MV-4-11 (cell line): ENCODE data around the gene TMPRSS3.

ENCODE experiments used
- DNase-seq: peaks from one replicate; lab custom pipeline; 2025; lab: John Stamatoyannopoulos, UW

The TMPRSS3 gene

DNA sequence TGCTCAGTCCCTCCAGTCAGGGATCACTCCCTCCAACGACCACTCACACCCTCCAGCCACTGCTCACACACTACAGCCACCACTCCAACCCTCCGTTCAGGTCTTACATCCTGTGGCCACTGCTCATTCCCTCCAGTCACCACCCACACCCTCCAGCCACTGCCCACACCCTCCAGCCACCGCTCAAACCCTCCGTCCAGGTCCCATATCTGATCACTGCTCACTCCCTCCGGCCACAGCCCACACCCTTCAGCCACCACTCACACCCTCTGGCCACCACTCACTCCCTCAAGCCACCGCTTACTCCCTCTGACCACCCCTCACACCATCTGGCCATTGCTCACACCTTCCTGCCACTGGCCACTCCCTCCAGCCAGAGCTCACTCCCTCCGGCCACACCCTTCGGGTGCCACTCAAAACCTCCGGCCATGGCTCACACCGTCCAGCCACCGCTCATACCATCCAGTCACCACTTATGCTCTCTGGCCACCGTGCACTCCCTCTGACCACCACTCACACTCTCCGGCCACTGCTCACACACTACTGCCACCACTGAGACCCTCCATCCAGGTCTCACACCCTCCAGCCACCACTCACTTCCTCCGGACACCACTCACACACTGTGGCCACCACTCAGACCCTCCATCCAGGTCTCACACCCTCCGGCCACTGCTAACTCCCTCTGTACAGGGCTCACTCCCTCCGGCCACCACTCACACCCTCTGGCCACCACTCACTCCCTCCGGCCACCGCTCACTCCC, 24.8 kb downstream of the TMPRSS3 start:
- DNase-seq: no peak

GRCh38 chr21:42369821-42370220, 26.0 kb downstream of the TMPRSS3 start:
- DNase-seq: no peak

GRCh38 chr21:42367367-42368165, 28.3 kb downstream of the TMPRSS3 start:
- no peak for DNase-seq

DNA sequence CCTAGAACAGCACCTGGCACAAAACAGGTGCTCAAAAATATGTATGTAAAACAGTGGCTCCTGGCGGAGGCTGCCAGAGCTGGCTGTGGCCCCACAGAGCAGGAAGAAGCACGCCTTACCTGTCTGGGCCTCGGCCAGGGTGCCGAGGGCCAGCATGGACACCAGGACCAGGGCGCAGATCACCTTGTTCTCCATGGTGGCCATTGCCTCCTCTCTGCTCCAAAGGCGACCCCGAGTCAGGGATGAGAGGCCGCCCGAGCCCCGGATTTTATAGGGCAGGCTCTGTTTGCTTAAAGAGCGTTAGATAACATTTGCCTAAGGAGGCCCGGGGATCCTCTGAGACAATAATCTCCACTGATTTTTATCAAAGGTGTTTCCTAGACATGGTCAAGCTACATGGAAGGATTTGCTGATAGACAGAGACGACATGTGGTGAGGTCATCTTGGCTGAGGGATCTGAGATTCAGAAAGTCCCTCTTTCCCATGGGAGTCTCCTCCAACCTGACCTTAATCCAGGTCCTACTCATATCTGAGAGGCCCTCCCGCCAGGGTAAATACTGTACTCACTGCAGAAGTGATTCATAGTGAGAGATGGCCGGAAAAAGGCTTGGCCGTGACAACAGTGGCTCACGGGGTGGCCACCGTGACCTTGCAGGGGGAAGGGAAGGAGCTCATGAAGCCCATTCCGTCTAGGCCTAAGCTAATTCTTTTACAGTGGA, 29.4 kb downstream of the TMPRSS3 start, which contains the start of gene TFF1:
Gene TFF1 (minus strand): TSS at position 244 of the 719 bp plus-strand sequence. CDS start 40 bp downstream, at position 204.
- DNase-seq: no peak

DNA sequence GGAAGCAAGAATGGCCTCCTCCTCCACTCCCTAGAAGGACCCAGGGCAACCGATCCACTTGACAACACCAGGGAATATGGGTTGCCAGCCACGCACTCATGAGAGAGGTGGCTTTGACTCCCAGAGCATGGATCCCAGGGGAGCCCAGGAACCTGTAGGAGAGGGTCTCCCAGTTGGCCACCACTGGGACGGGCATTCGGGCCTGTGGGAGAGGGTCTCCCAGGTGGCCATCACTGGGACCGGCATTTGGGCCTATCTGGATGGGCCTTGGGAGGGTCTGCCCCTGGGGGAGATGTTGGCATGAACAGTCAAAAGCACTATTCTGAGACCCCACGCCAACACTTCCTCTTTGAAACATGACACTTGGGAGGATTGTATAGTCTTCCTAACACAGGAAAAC, 30.1 kb downstream of the TMPRSS3 start:
- DNase-seq: no peak

DNA sequence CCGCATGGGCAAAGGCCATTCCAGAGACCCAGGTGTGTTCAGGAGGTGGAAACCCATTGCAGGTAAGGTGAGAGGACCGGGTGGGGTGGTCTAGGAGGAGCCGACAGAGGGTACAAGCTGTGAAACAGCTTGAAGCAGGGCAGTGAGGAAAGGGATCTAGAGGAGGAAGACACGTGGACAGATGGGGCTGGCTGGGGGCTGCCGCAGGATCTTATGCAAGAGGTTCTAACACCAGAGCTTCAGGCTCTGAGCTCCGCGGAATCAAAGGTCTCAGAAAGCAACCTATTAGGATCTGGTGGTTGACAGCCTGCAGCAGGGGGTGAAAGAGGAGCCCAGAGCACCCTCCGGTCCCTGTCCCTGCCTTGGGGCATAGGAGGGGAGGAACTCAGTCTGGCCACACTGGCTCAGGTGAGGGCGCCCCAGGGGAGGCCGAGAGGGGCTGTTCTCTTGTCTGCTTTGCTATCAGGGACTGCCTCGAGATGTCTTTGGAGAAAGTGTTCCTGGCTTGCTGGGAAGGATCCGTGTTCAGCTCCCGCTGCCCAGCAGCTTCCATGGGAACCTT, 31.5 kb downstream of the TMPRSS3 start:
- DNase-seq: peak; percentile 75

GRCh38 chr21:42363312-42363711, 32.5 kb downstream of the TMPRSS3 start:
- no peak for DNase-seq

DNA sequence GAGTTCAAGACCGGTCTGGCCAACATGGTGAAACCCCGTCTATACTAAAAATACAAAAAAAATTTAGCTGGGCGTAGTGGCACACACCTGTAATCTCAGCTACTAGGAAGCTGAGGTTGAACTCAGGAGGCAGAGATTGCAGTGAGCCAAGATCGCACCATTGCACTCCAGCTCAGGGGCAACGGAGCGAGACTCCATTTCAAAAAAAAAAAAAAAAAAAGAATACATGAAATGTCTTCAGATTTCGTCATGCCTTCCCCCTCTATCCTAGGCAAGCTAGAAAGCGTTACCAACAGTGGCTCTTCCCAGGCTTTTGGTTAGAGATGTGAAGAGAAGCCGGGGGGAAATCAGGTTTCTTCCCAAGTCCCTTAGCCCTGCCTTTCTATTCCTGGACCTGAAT, 33.2 kb downstream of the TMPRSS3 start:
- no peak for DNase-seq

DNA sequence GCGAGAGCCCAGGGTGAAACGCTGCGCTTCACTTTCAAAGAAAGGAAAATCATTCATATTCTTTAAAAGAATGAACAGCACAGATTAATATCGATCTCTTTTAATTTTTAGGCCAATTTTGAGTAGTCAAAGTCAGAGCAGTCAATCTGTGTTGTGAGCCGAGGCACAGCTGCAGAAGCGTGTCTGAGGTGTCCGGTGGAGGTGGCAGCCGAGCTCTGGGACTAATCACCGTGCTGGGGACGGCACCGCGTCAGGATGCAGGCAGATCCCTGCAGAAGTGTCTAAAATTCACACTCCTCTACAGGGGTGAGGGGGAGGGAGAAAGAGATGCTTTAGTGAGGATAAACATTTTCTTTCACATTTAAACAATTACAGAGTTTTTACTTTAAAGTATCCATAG, 33.7 kb downstream of the TMPRSS3 start:
- no peak for DNase-seq

DNA sequence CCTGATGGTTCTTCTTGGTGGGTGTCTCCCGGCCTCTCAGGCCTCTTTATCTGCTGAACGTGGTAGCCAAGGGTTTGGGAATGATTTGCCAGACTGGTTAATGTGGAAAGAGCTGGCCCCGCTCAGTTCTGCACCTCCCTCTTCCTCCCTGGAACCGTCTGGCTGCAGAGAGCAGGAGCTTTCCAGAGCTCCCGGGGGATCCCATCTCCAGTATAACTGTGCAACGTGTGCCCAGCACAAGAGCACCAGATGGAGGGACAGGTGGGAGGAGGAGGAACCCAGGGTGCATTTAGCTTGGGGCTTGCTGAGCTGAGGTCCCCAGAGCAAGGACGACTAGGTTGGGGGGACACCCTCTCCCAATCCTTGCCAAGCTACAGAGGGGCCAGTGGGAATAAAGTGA, 34.6 kb downstream of the TMPRSS3 start:
- DNase-seq: no peak

DNA sequence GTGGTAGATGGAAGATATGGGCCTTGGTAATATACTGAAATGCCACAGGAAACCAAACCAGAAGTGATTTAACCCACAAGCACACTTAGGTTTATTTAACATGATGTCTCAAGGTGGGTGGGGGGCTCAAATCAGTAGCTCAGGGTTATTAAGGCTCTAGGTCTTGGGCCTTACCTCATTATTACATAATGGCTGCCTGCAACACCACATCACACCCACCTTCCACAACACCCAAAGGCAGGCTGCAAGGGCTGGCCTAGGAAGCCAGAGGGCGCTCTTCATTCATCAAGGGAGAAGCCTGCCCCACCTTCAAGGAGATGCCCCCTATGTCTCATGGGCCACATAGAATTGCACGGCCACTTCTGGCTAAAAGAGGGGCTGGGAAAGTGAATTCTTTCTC, 35.5 kb downstream of the TMPRSS3 start:
- DNase-seq: no peak

DNA sequence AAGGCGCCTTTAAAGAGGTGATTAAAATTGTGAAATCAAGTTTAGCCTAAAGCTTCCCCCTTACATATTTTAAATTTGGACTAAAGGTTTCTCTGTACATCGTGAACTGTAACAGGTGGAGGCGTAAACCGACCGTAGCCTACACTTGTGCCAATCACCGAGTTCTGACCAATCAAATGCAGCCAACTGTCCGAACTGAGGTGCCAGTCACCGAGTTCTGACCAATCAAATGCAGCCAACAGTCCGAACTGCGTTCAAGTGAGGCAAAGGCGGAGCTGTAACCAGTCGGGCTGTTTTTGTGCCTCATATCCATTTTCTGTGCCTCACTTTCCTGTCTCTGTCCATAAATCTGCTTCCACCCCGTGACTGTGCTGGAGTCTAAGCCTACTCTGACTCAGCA, 36.9 kb downstream of the TMPRSS3 start:
- no peak for DNase-seq

DNA sequence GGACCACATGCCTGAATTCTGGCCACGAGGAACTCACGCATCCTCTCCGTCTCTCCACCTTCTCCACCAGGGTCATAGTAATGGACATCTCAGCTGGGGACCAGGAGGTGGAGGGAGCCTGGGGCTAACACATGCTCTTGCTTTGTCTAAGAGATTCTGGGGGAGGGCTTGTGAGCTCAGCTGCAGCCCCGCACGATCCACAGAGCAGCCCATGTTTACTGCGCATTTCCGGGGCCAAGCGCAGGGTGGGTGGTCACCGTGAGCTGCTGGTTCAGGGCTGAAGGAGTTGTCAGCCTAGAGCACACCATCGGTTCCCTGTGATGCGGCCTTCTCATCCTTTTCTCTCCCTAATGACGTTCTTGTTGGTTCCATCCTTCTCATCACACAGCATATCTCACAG, 37.6 kb downstream of the TMPRSS3 start:
- no peak for DNase-seq

GRCh38 chr21:42357307-42357706, 38.5 kb downstream of the TMPRSS3 start:
- DNase-seq: no peak

- DNase-seq: no peak
Observed at GRCh38 chr21:42356650-42357049, 39.2 kb downstream of the TMPRSS3 start.

- no peak for DNase-seq
Observed at GRCh38 chr21:42356046-42356445, 39.8 kb downstream of the TMPRSS3 start.

DNA sequence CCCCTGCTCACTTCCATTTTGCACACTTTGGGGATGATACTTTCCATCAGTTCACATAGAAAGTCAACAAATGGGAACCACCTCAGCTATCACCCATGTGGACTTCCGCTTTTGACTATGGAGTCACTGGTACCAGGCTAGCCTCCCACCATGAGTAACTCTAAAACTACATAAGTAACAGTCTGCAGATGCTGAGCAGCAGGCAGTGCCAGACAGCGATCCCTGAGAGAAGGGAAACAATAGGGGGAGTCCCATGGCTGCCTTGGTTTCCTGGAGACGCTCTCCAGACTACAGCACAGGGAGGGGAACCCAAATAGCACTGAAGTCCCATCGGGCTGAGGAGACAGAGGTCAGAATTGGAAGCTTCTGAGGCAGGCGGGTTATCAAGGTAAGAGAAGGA, 42.2 kb downstream of the TMPRSS3 start:
- DNase-seq: peak; percentile 66

- no peak for DNase-seq
Observed at GRCh38 chr21:42352441-42353095, 43.3 kb downstream of the TMPRSS3 start.

DNA sequence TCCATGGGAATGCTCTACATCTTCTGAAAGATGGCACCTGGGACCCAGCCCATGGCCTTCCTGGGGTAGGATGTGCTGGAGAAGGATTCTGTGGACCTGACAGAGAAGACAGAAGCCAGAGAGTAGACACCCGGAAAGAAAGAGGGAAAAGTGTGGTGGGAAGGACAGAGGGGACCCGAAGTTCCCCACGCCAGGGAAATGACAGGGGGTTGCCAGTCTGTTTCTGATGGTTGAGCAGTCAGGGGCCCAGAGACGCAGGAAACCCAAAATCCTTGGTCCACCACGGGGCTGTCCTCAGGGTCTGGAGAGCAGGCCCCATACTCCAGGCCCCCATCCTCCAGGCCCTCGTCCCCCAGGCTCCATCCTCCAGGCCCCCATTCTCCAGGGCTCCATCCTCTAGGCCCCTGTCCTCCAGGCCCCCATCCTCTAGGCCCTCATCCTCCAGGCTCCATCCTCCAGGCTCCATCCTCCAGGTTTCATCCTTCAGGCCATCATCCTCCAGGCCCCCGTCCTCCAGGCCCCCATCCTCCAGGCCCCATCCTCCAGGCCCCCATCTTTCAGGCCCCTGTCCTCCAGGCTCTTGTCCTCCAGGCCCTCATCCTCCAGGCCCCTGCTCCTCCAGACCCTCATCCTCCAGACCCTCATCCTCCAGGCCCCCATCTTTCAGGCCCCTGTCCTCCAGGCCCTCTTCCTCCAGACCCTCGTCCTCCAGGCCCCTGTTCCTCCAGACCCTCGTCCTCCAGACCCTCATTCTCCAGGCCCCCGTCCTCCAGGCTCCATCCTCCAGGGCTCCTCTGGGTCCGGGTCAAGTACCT, 44.0 kb downstream of the TMPRSS3 start:
- no peak for DNase-seq

DNA sequence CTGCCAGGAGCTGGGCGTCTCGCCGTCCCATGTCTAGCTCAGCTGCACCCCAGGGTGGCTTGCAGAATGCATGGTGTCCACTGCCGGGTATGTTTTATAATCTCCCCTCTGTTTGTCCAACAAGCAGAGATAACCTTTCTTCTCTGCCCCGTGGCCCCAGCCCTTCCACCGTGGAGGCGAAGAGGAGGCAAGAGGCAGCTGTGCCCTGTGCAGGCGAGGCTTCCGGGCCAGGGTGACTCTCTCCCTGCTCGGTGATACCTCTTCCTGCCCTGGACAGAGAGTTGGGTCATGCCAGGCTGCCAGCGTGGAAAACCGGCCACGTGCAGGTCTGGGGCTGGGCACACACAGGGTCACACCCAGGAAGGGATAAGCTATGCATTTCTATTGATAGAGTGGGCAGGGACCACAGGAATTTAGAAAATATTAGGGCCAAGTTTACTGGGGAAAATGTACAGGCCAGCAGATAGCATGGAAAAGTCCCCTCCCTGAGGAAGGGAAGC, 44.9 kb downstream of the TMPRSS3 start, which contains the start of gene TFF2:
Gene TFF2 (minus strand): TSS at position 68 of the 500 bp plus-strand sequence. CDS start 37 bp downstream, at position 31.
- no peak for DNase-seq
